ENCODE data around the gene RAB44. TPM values are rescaled to one million over a fixed set of nuclear protein-coding genes. Genes with fewer than 3 reads are reported as not detected.
A peak's percentile ranks its signal among the peaks of the same experiment; 100 is the strongest.

Gene RAB44
- total and polyA plus RNA-seq, 9 of the 15 experiments (the other 6 are each of a cell fraction or from before 2014, with no cell fraction given), result not detected

DNA sequence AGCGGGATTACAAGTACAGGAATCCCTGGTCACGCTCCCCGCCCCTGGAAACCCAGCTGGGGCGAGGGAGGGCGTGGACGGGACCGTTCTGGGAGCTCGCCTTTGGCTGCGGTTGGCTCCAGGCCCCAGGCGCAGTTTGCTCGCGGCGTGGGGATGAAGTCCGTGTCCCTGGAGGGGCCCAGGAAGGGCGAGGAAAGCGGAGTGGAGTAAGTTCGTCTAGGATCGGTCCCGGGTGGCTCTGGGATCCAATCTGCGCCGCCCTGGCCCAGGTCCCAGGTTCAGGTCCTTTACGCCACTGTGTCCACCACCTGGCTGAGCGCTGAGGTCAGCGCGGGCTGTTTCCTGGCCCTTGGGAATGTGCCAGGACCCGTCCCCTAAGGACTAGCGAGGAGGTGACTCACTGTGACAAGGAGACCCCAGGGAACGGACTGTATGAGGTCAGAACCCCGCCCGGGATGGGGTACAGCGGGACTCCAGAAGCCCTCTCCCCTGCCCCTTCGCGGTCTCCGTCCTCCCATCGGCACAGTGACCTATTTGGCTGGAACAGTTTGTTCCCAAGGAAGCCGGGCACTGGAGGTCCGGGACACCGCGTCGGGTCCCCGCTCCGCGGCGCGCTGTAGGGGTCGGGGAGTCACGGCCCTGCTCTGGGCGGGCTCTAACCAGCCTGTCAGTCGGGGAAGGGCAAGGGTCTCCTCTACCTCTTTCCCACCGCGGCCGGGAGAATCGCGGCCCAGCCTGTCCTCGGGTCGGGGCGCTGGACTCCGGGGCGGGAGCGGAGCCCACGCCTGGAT is 18.4 kb upstream of the RAB44 start (continued):
- TF ChIP-seq CHAMP1 (IDR thresholded peaks at IDR 0.05) (no peak), BCOR (IDR thresholded peaks at IDR 0.05) (no peak), HOXB6 (CRISPR knock-in tag; IDR thresholded peaks at IDR 0.05; ENCODE audit: borderline replicate concordance) (no peak), ZFX (CRISPR knock-in tag; IDR thresholded peaks at IDR 0.05) (peak; percentile 76), RBM14 (IDR thresholded peaks at IDR 0.05; ENCODE audit: borderline replicate concordance, insufficient read depth, low read depth, low read length) (0 out of 2 replicates have a peak, but pooled peaks have one; percentile 6), KDM2B (CRISPR knock-in tag; IDR thresholded peaks at IDR 0.05) (0 out of 2 replicates have a peak, but pooled peaks have one; percentile 10), CBX3 (IDR thresholded peaks at IDR 0.05; ENCODE audit: borderline replicate concordance in 1 of 2, low read length in 2 of 2) (no peak), CHD4 (IDR thresholded peaks at IDR 0.05; ENCODE audit: insufficient read depth, insufficient replicate concordance, low read depth, low read length, poor library complexity, severe bottlenecking) (no peak), ATF4 (CRISPR knock-in tag; IDR thresholded peaks at IDR 0.05) (0 out of 2 replicates have a peak, but pooled peaks have one; percentile 7), ZNF175 (CRISPR knock-in tag; IDR thresholded peaks at IDR 0.05; ENCODE audit: low read depth) (no peak), THAP12 (CRISPR knock-in tag; IDR thresholded peaks at IDR 0.05) (no peak), ARID1B (IDR thresholded peaks at IDR 0.05) (peak; percentile 22), WHSC1 (IDR thresholded peaks at IDR 0.05; ENCODE audit: low read length) (no peak), THRB (CRISPR knock-in tag; conservative IDR thresholded peaks at IDR 0.05) (no peak), PHB (CRISPR knock-in tag; IDR thresholded peaks at IDR 0.05) (no peak; the same call in 1 of the 2 replicates), ATF7 (IDR thresholded peaks at IDR 0.05) (0 out of 2 replicates have a peak, but pooled peaks have one; percentile 3)
- TF ChIP-seq, protein P1, sequence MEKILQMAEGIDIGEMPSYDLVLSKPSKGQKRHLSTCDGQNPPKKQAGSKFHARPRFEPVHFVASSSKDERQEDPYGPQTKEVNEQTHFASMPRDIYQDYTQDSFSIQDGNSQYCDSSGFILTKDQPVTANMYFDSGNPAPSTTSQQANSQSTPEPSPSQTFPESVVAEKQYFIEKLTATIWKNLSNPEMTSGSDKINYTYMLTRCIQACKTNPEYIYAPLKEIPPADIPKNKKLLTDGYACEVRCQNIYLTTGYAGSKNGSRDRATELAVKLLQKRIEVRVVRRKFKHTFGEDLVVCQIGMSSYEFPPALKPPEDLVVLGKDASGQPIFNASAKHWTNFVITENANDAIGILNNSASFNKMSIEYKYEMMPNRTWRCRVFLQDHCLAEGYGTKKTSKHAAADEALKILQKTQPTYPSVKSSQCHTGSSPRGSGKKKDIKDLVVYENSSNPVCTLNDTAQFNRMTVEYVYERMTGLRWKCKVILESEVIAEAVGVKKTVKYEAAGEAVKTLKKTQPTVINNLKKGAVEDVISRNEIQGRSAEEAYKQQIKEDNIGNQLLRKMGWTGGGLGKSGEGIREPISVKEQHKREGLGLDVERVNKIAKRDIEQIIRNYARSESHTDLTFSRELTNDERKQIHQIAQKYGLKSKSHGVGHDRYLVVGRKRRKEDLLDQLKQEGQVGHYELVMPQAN (IDR thresholded peaks at IDR 0.05; ENCODE audit: borderline replicate concordance), result 0 out of 2 replicates have a peak, but pooled peaks have one; percentile 7

Data from K562 (cell line).